ENCODE data around the gene TRIM17. TPM values are rescaled to one million over a fixed set of nuclear protein-coding genes. Genes with fewer than 3 reads are reported as not detected.

Gene TRIM17
- total RNA-seq, 1 donor = under 0.01 TPM

GRCh38 chr1:228411548-228412430 lies 4.9 kb downstream of the TRIM17 start:
- Histone ChIP-seq H3K4me1 (ENCODE audit: insufficient read depth, low read length) (peaks cover 9% of the 10 kb centered on the region), H3K27me3 (ENCODE audit: insufficient read depth, low read length) (peaks cover 19% of the 10 kb centered on the region), H3K4me2 (ENCODE audit: insufficient read depth, low read length) (no peak overlapping the region), H2AFZ (ENCODE audit: low read length) (no peak overlapping the region), H3K4me3 (ENCODE audit: insufficient read depth, low read length) (no peak overlapping the region), H3K36me3 (ENCODE audit: insufficient read depth, low read length) (no peaks in the 10 kb centered on the region), H3K79me2 (ENCODE audit: insufficient read depth, low read length) (peaks cover 10% of the 10 kb centered on the region), H3K27ac (ENCODE audit: low read depth, low read length) (no peak overlapping the region), H3K9me3 (ENCODE audit: low read depth, low read length) (no peaks in the 10 kb centered on the region), H4K20me1 (ENCODE audit: insufficient read depth, low read length) (peaks cover 22% of the 10 kb centered on the region)
- DNase-seq (ENCODE audit: insufficient read length, low spot score, missing footprints) = peak; percentile 18
- TF ChIP-seq CTCF (IDR thresholded peaks at IDR 0.05; ENCODE audit: extremely low read depth, low read depth, low read length) = no peak

GRCh38 chr1:228411121-228411520 lies 5.5 kb downstream of the TRIM17 start:
- H4K20me1 ChIP-seq (ENCODE audit: insufficient read depth, low read length) = peaks cover 22% of the 10 kb centered on the region

GRCh38 chr1:228410671-228411070 lies 6.0 kb downstream of the TRIM17 start:
- H3K4me2 ChIP-seq (ENCODE audit: insufficient read depth, low read length) = no peak overlapping the region
- no peak overlapping the region for H3K27ac ChIP-seq (ENCODE audit: low read depth, low read length)
- peaks cover 19% of the 10 kb centered on the region for H3K79me2 ChIP-seq (ENCODE audit: insufficient read depth, low read length)
- no peaks in the 10 kb centered on the region for H3K36me3 ChIP-seq (ENCODE audit: insufficient read depth, low read length)
- H2AFZ ChIP-seq (ENCODE audit: low read length) = no peak overlapping the region
- peaks cover 6% of the 10 kb centered on the region for H3K4me1 ChIP-seq (ENCODE audit: insufficient read depth, low read length)
- peaks cover 18% of the 10 kb centered on the region for H4K20me1 ChIP-seq (ENCODE audit: insufficient read depth, low read length)
- H3K9me3 ChIP-seq (ENCODE audit: low read depth, low read length) = no peaks in the 10 kb centered on the region
- no peak overlapping the region for H3K4me3 ChIP-seq (ENCODE audit: insufficient read depth, low read length)
- no peak for TF ChIP-seq CTCF (IDR thresholded peaks at IDR 0.05; ENCODE audit: extremely low read depth, low read depth, low read length)
- peaks cover 11% of the 10 kb centered on the region for H3K27me3 ChIP-seq (ENCODE audit: insufficient read depth, low read length)
- DNase-seq (ENCODE audit: insufficient read length, low spot score, missing footprints) = peak; percentile 71

More at GRCh38 chr1:228411121-228411520, 5.5 kb downstream of the TRIM17 start:
- Histone ChIP-seq H3K4me3 (ENCODE audit: insufficient read depth, low read length) (no peak overlapping the region), H3K4me1 (ENCODE audit: insufficient read depth, low read length) (peaks cover 9% of the 10 kb centered on the region), H3K27ac (ENCODE audit: low read depth, low read length) (no peak overlapping the region), H2AFZ (ENCODE audit: low read length) (no peak overlapping the region), H3K4me2 (ENCODE audit: insufficient read depth, low read length) (no peak overlapping the region), H3K9me3 (ENCODE audit: low read depth, low read length) (no peaks in the 10 kb centered on the region), H3K27me3 (ENCODE audit: insufficient read depth, low read length) (peaks cover 15% of the 10 kb centered on the region), H3K36me3 (ENCODE audit: insufficient read depth, low read length) (no peaks in the 10 kb centered on the region), H3K79me2 (ENCODE audit: insufficient read depth, low read length) (peaks cover 14% of the 10 kb centered on the region)
- TF ChIP-seq CTCF (IDR thresholded peaks at IDR 0.05; ENCODE audit: extremely low read depth, low read depth, low read length) = no peak
- DNase-seq (ENCODE audit: insufficient read length, low spot score, missing footprints) = peak; percentile 25

GRCh38 chr1:228410015-228410414 lies 6.6 kb downstream of the TRIM17 start:
- H3K4me3 ChIP-seq (ENCODE audit: insufficient read depth, low read length) = no peak overlapping the region
- H3K4me1 ChIP-seq (ENCODE audit: insufficient read depth, low read length) = peaks cover 13% of the 10 kb centered on the region
- no peak for TF ChIP-seq CTCF (IDR thresholded peaks at IDR 0.05; ENCODE audit: extremely low read depth, low read depth, low read length)
- H3K4me2 ChIP-seq (ENCODE audit: insufficient read depth, low read length) = no peak overlapping the region
- no peaks in the 10 kb centered on the region for H3K9me3 ChIP-seq (ENCODE audit: low read depth, low read length)
- H4K20me1 ChIP-seq (ENCODE audit: insufficient read depth, low read length) = peaks cover 18% of the 10 kb centered on the region
- peaks cover 4% of the 10 kb centered on the region for H3K27me3 ChIP-seq (ENCODE audit: insufficient read depth, low read length)
- peaks cover 25% of the 10 kb centered on the region for H3K79me2 ChIP-seq (ENCODE audit: insufficient read depth, low read length)
- peak; percentile 55 for DNase-seq (ENCODE audit: insufficient read length, low spot score, missing footprints)
- no peak overlapping the region for H2AFZ ChIP-seq (ENCODE audit: low read length)
- no peak overlapping the region for H3K27ac ChIP-seq (ENCODE audit: low read depth, low read length)
- H3K36me3 ChIP-seq (ENCODE audit: insufficient read depth, low read length) = no peaks in the 10 kb centered on the region
